Activated CD8-positive, alpha-beta memory T cell treated with anti-CD3 and anti-CD28 coated beads, Interleukin-2, amount 10 ng/mL, durations not matched to agents 7 days and 5 days (primary cell): Measurements from ENCODE around the gene PHF20. TPM values are rescaled to one million over a fixed set of nuclear protein-coding genes. Genes with fewer than 3 reads are reported as not detected.
"Not testable (repeated sequence)": the region's sequence is repeated elsewhere in the genome, so short reads cannot be mapped to it uniquely, and the experiment has no call there.

ENCODE experiments used
- ATAC-seq: fragments of 150-1000 bp; cut with Tn5 transposase; one replicate; pipeline ENCODE4 v1.10.0; 2021; ENCODE audit warnings: moderate library complexity
- CTCF ChIA-PET: fragments of 350-600 bp; sonication (Branson Sonifier 250); formaldehyde crosslinking; loops from one replicate; lab custom pipeline; 2021; ENCODE audit warnings: antibody characterized with exemption; lab: Charles Lee
- DNase-seq: peaks from one replicate; pipeline ENCODE4 v3.0.0-alpha.2; 2020
- H3K27ac Mint-ChIP-seq: one replicate; pipeline ENCODE4 v1.8.0; 2021; ENCODE audit warnings: mild to moderate bottlenecking, mixed read lengths
- H3K27me3 Mint-ChIP-seq: one replicate; pipeline ENCODE4 v1.8.0; 2021; ENCODE audit warnings: mixed read lengths
- H3K36me3 Mint-ChIP-seq: one replicate; pipeline ENCODE4 v1.8.0; 2021; ENCODE audit warnings: mild to moderate bottlenecking, mixed read lengths
- H3K4me1 Mint-ChIP-seq: one replicate; pipeline ENCODE4 v1.8.0; 2021; ENCODE audit warnings: mixed read lengths
- H3K4me3 Mint-ChIP-seq: one replicate; pipeline ENCODE4 v1.8.0; 2021; ENCODE audit warnings: mild to moderate bottlenecking, moderate library complexity, mixed read lengths
- H3K9me3 Mint-ChIP-seq: one replicate; pipeline ENCODE4 v1.8.0; 2022; ENCODE audit warnings: low read depth, mixed read lengths
- total RNA-seq, 2 experiments: library from RNA; stranded (reverse); gene quantifications; one replicate each; pipeline ENCODE4 v1.2.3, GENCODE V29; 2021

Gene PHF20
- total RNA-seq, 2 experiments from 2014 or later = 50.8 to 52.4 TPM

DNA sequence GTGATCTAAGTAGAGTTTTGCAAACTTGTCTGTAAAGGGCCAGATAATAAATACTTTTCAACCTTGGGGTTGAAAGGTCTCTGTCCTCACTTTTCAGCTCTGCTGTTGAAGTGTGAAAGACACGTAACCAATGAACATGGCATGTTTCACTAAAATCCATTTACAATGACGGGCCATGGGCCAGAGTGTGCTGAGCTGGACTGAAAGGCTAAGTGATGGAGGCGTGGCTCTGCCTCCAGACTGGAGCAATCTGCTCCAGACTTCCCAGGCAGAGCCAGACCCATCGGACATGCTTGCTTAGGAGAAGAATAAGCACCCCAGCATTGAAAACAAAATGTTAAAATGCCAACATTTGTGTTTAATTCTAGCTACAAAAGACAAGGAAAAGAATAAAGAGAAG, 141.1 kb downstream of the PHF20 start:
- CTCF ChIA-PET = no interaction called here
- no peak overlapping the region for H3K27ac Mint-ChIP-seq

DNA sequence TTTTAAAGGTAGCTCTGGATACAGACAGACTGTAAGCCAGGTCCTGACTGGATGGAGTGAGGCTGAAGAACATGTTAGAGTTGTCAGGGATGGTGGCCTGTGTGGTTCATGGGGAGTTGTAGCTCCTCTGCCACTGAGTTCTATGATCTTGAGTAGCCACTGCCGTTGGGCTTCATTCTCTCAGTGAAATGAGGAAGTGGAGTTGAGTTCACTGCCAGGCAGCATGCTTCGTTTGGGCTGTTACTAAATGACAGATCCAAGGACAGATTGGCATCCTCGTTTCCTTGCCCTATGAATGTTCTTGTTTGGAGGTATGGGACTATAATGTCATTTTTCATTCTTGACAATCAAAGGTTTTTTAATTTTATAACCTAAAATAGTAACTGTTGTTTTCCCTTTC, 145.3 kb downstream of the PHF20 start:
- H3K27me3 Mint-ChIP-seq = no peaks in the 10 kb centered on the region
- H3K4me3 Mint-ChIP-seq = no peak overlapping the region
- H3K27ac Mint-ChIP-seq = no peak overlapping the region
- CTCF ChIA-PET = interaction anchor here (0.7 kb wide), 1 partner anchor 83 kb away, joined by 3 read pairs; no protein-coding TSS in a partner anchor
- no peaks in the 10 kb centered on the region for H3K9me3 Mint-ChIP-seq
- H3K4me1 Mint-ChIP-seq = peaks cover 10% of the 10 kb centered on the region
- no peak for ATAC-seq
- DNase-seq = no peak
- H3K36me3 Mint-ChIP-seq = peaks cover 44% of the 10 kb centered on the region

More for the DNA sequence above, 141.1 kb downstream of the PHF20 start:
- ATAC-seq (no peak), DNase-seq (no peak)
- H3K36me3 Mint-ChIP-seq = peaks cover 39% of the 10 kb centered on the region
- no peaks in the 10 kb centered on the region for H3K27me3 Mint-ChIP-seq
- H3K4me1 Mint-ChIP-seq = peaks cover 27% of the 10 kb centered on the region
- no peaks in the 10 kb centered on the region for H3K9me3 Mint-ChIP-seq
- no peak overlapping the region for H3K4me3 Mint-ChIP-seq

DNA sequence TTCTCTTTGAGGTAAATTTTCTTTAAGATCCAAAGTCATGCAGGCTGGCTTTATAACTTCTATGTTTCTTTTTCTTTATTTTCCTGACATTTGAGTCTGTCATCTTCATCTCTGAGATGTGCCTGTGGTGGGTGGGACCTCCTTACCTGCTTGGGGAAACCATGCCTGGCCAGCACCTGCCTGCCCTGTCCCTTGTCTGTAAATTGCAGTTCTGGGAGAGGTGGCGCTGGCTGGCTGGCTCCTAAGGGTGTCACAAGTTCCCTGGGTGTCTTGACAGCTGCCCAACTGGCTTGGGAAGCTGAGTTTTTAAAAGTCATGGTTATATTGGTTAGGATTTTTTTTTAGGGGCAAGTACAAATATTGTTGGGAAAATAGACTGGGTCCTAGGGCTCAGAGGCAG, 146.2 kb downstream of the PHF20 start:
- Mint-ChIP-seq H3K4me1 (peaks cover 8% of the 10 kb centered on the region), H3K27me3 (no peaks in the 10 kb centered on the region), H3K9me3 (no peaks in the 10 kb centered on the region), H3K4me3 (no peak overlapping the region), H3K27ac (no peak overlapping the region), H3K36me3 (peaks cover 39% of the 10 kb centered on the region)
- DNase-seq (no peak), ATAC-seq (no peak)
- CTCF ChIA-PET = no interaction called here

DNA sequence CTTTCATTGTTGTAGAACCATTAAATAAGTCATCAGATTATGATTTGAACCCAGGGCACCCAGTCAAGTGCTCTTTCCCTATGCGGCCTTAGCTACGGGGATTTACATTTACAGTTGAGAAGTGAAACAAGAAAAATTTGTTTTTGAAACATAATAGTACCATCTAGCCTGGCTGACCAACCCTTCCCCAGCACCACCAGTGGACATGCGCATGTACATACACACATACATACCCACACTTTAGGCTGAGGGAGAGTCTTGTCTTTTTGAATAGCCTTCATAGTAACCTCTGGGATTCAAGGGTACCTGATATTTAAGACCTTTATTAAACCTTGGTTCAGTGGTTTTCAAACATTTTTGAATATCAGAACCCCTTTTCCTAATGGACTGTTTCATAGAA, 148.7 kb downstream of the PHF20 start:
- Mint-ChIP-seq H3K36me3 (peaks cover 27% of the 10 kb centered on the region), H3K27ac (no peak overlapping the region), H3K4me3 (no peak overlapping the region), H3K27me3 (no peaks in the 10 kb centered on the region), H3K4me1 (no peaks in the 10 kb centered on the region), H3K9me3 (no peaks in the 10 kb centered on the region)
- CTCF ChIA-PET = interaction anchor here (1.0 kb wide), 1 partner anchor 36 kb away, joined by 3 read pairs; no protein-coding TSS in a partner anchor
- ATAC-seq (no peak), DNase-seq (no peak)

DNA sequence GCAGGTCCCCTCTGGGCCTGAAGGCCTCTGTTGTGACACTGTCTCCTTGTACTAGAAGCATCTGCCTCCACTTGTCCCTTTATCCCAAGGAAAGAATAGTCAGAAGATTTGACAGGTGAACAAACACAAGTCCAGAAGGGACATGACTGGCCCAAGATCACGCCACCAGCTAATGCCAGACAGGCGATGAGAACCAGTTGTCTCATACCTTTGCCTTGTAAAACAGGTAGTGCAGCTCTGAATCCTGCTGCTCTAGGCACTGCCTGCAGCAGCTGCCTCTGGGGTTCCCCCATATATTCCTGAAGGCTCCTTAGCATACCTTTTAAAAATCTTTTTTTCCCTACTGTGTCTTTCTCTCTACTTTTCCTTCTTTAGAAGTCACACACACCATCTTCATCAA, 157.5 kb downstream of the PHF20 start:
- Mint-ChIP-seq H3K9me3 (no peaks in the 10 kb centered on the region), H3K36me3 (peaks cover 32% of the 10 kb centered on the region), H3K27me3 (no peaks in the 10 kb centered on the region), H3K4me1 (peaks cover 12% of the 10 kb centered on the region), H3K4me3 (no peak overlapping the region), H3K27ac (no peak overlapping the region)
- no peak for ATAC-seq
- CTCF ChIA-PET = no interaction called here
- no peak for DNase-seq

DNA sequence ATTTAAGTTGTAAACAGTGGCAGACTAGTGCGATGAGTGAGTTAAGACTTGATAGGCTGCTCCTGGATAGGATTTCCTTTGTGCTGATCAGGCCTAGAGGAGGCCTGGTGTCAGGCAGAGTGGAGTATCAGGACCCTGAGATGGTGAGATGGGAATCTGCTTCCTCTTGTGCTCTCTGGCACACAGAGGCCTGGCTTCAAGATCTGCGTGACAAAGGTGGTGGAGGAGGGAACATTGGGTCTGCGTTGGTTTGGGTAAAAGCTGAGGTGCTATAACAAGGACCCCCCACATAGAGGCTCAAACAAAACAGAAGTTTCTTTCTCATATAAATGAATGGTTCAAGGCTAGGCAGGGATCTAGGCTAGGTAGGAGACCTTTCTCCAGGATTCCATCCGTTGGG, 162.2 kb downstream of the PHF20 start:
- DNase-seq (no peak), ATAC-seq (no peak)
- H3K4me1 Mint-ChIP-seq = peaks cover 14% of the 10 kb centered on the region
- H3K36me3 Mint-ChIP-seq = peaks cover 23% of the 10 kb centered on the region
- CTCF ChIA-PET = interaction anchor here (1.1 to 1.9 kb wide), 3 partner anchors 13 to 539 kb away, joined by 3 to 6 read pairs (median 5); partner anchors contain the start of gene SCAND1
- no peaks in the 10 kb centered on the region for H3K9me3 Mint-ChIP-seq
- H3K4me3 Mint-ChIP-seq = no peak overlapping the region
- H3K27me3 Mint-ChIP-seq = no peaks in the 10 kb centered on the region
- no peak overlapping the region for H3K27ac Mint-ChIP-seq

DNA sequence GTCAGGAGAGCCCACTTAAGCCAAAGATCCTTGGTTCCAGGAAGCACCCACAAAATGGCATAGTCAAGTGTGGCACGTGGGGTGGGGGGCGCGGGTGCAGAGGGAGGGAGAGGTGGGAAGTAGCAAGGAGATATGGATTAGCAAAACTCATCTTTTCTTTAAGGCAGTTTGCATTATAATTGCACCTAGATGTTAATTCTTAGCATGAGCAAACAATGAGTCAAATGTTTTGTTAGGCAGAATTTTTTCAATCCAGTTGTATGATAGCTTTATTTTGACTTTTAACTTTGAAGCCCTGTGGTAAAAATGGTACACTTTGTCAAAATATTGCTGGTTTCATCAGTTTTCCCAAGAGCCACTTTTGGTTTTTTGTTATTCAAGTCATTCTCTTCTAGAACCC, 167.4 kb downstream of the PHF20 start:
- no peaks in the 10 kb centered on the region for H3K9me3 Mint-ChIP-seq
- peaks cover 2% of the 10 kb centered on the region for H3K4me1 Mint-ChIP-seq
- CTCF ChIA-PET = no interaction called here
- DNase-seq (no peak), ATAC-seq (no peak)
- H3K36me3 Mint-ChIP-seq = peaks cover 8% of the 10 kb centered on the region
- H3K27me3 Mint-ChIP-seq = no peaks in the 10 kb centered on the region
- H3K27ac Mint-ChIP-seq = no peak overlapping the region
- H3K4me3 Mint-ChIP-seq = no peak overlapping the region

DNA sequence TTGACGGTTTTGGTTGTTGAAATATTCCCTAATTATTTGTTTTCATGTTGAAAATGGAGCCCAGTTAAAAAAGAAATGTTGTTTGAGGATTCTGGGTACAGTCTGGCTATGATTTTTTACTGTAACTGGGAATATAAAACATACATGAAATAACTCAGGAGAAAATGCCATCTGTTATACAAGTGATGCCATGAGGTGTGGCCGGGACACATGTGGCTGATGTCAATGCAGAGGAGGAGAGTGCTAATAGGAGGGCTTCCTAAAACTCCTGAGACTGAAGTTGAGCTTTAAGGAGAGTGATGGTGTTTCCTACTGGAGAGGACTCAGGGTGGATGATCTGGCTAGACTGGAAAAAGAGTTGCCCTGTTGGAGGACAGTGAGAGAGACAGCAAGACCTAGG, 169.8 kb downstream of the PHF20 start:
- H3K9me3 Mint-ChIP-seq = no peaks in the 10 kb centered on the region
- no peak overlapping the region for H3K27ac Mint-ChIP-seq
- CTCF ChIA-PET = interaction anchor here (2.7 kb wide), 1 partner anchor 12 kb away, joined by 13 read pairs; the partner anchor contains the start of gene SCAND1
- no peaks in the 10 kb centered on the region for H3K4me1 Mint-ChIP-seq
- H3K4me3 Mint-ChIP-seq = no peak overlapping the region
- H3K27me3 Mint-ChIP-seq = no peaks in the 10 kb centered on the region
- no peak for DNase-seq
- peaks cover 10% of the 10 kb centered on the region for H3K36me3 Mint-ChIP-seq
- ATAC-seq = no peak

DNA sequence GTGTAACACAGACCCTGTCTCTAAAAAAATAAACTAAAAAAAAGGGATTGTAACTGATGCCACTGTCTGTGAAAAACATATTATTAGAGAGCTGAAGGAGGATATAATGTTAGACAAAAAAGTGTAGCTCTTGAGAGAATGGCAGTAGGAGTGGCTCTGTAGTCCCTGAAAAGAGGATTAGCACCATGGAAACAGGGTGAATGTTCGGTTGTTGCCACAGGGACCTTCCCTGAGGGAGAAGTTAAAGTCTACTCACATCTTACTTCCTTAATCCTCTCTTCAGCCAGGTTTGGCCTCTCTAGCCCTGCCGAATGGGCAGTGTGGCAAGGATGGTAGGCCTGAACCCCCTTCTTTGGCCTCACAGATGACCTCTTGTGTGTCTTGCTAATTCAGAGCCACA, 170.4 kb downstream of the PHF20 start:
- no peaks in the 10 kb centered on the region for H3K9me3 Mint-ChIP-seq
- no peak overlapping the region for H3K27ac Mint-ChIP-seq
- no peak overlapping the region for H3K4me3 Mint-ChIP-seq
- H3K36me3 Mint-ChIP-seq = peaks cover 11% of the 10 kb centered on the region
- CTCF ChIA-PET = interaction anchor here (1.5 to 2.7 kb wide), 2 partner anchors 12 to 58 kb away, joined by 3 to 13 read pairs; partner anchors contain the start of gene SCAND1
- ATAC-seq = no peak
- no peak for DNase-seq
- H3K4me1 Mint-ChIP-seq = no peaks in the 10 kb centered on the region
- no peaks in the 10 kb centered on the region for H3K27me3 Mint-ChIP-seq

DNA sequence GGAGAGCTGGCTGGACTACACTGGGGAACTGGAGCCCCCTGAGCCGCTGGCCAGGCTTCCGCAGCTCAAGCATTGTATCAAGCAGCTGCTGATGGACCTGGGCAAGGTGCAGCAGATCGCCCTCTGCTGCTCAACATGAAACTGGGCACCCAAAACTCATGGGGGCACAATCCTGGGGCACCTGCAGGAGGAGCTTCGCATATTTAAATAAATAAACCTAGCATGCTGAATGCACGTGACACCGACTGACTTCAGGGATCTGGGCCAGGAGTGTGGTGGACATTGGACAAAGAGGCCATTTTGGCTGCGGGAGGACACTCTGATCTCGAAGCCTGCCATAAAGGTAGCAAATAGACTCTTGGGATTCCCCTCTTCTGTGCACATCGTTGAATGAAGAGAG, 175.7 kb downstream of the PHF20 start:
- Mint-ChIP-seq H3K27me3 (no peaks in the 10 kb centered on the region), H3K4me3 (no peak overlapping the region), H3K4me1 (peaks cover 11% of the 10 kb centered on the region), H3K36me3 (peaks cover 14% of the 10 kb centered on the region), H3K27ac (no peak overlapping the region), H3K9me3 (no peaks in the 10 kb centered on the region)
- ATAC-seq (peak; percentile 74), DNase-seq (peak; percentile 55)
- CTCF ChIA-PET = interaction anchor here (0.9 to 1.7 kb wide), 10 partner anchors 10 to 64 kb away, joined by 3 to 6 read pairs (median 3); no protein-coding TSS in a partner anchor

DNA sequence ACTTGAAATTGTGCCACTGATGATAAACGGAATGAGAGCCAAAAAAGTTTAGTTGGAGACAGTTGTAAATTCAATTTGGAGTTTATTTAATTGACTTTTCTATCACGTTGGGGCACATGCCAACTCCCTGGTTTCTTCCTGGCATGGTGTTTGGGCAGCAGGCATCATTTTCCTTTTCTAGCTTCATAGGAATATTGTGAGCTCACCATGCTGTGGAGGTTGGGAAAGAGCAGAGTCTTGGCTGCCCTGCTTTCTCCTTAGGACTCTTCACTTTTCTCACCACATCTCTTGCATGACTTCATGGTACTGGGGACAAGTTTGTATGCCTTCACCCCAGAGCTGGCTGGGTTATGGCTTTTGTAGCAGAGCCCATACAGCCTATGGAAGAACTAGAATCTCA, 176.1 kb downstream of the PHF20 start:
- Mint-ChIP-seq H3K4me3 (no peak overlapping the region), H3K27ac (no peak overlapping the region), H3K36me3 (peaks cover 14% of the 10 kb centered on the region), H3K27me3 (no peaks in the 10 kb centered on the region), H3K9me3 (no peaks in the 10 kb centered on the region), H3K4me1 (peaks cover 15% of the 10 kb centered on the region)
- DNase-seq (no peak), ATAC-seq (no peak)
- CTCF ChIA-PET = interaction anchor here (0.9 to 1.7 kb wide), 8 partner anchors 10 to 50 kb away, joined by 3 to 6 read pairs (median 3); no protein-coding TSS in a partner anchor

DNA sequence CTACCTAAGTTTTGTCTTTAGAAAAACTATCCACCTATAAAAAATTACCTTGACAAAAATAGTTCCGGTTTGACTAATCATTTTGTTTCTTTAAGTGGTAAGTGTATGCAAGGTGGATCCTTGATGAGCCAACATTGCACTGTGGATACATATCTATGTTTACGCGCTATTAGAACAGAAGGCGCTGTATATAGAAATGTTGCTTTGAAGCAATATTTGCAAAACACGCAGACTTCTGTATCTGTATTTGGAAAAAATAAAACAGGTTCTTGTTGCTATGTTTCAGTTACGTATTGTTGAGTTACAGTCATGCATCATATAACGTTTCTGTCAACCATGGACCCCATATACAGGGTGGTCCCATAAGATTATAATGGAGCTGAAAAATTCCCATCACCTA, 178.3 kb downstream of the PHF20 start:
- CTCF ChIA-PET = no interaction called here
- no peak for ATAC-seq
- no peak for DNase-seq

DNA sequence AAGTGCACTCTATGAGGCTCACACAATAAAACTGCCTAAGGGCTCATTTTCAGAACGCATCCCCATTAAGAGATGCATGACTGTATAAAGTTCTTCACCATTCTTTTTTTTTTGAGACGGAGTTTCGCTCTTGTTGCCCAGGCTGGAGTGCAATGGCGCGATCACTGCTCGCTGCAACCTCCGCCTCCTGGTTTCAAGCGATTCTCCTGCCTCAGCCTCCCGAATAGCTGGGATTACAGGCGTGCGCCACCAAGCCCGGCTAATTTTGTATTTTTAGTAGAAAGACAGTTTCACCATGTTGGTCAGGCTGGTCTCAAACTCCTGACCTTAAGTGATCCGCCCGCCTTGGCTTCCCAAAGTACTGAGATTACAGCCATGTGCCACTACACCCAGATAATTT, 180.3 kb downstream of the PHF20 start:
- H3K4me3 Mint-ChIP-seq = peak overlapping the region; percentile 90
- H3K9me3 Mint-ChIP-seq, DNase-seq, H3K27me3 Mint-ChIP-seq, ATAC-seq, CTCF ChIA-PET: not testable (repeated sequence)
- peak overlapping the region; percentile 15 for H3K27ac Mint-ChIP-seq
- peaks cover 12% of the 10 kb centered on the region for H3K36me3 Mint-ChIP-seq
- H3K4me1 Mint-ChIP-seq = peaks cover 23% of the 10 kb centered on the region

More for the DNA sequence above, 178.3 kb downstream of the PHF20 start:
- Mint-ChIP-seq H3K9me3 (no peaks in the 10 kb centered on the region), H3K27ac (no peak overlapping the region), H3K27me3 (no peaks in the 10 kb centered on the region), H3K36me3 (peaks cover 12% of the 10 kb centered on the region), H3K4me3 (no peak overlapping the region), H3K4me1 (peaks cover 16% of the 10 kb centered on the region)
